ENCODE results near the gene NDC80.

Gene NDC80

DNA sequence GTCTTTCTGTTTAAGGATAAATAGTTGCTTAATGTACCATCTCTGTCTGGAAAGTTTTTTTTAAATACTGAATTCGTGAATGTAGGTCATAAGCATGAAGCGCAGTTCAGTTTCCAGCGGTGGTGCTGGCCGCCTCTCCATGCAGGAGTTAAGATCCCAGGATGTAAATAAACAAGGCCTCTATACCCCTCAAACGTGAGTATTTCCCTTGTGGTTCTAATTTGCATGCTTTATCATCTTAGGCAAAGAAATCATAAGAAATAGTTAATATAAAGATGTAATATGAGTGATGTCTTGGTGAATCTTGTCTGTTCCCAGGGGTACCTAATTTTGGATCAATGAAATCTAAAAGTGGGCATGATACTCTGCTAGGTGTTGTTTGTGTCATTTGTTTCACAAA is 1.5 kb downstream of the NDC80 start:
- no peak for DNase-seq (ENCODE audit: low read depth, low spot score)
- POLR2A ChIA-PET, result no interaction called here
- H3K4me3 ChIP-seq (ENCODE audit: low read depth, low read length), result peak overlapping the region; percentile 67
- TF ChIP-seq, protein P1, sequence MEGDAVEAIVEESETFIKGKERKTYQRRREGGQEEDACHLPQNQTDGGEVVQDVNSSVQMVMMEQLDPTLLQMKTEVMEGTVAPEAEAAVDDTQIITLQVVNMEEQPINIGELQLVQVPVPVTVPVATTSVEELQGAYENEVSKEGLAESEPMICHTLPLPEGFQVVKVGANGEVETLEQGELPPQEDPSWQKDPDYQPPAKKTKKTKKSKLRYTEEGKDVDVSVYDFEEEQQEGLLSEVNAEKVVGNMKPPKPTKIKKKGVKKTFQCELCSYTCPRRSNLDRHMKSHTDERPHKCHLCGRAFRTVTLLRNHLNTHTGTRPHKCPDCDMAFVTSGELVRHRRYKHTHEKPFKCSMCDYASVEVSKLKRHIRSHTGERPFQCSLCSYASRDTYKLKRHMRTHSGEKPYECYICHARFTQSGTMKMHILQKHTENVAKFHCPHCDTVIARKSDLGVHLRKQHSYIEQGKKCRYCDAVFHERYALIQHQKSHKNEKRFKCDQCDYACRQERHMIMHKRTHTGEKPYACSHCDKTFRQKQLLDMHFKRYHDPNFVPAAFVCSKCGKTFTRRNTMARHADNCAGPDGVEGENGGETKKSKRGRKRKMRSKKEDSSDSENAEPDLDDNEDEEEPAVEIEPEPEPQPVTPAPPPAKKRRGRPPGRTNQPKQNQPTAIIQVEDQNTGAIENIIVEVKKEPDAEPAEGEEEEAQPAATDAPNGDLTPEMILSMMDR (IDR thresholded peaks at IDR 0.05; ENCODE audit: insufficient read depth, low read length, missing control alignments), result no peak
- CTCF ChIA-PET, result interaction anchor here (0.9 kb wide), 1 partner anchor 16 kb away, joined by 3 read pairs; no protein-coding TSS in a partner anchor

DNA sequence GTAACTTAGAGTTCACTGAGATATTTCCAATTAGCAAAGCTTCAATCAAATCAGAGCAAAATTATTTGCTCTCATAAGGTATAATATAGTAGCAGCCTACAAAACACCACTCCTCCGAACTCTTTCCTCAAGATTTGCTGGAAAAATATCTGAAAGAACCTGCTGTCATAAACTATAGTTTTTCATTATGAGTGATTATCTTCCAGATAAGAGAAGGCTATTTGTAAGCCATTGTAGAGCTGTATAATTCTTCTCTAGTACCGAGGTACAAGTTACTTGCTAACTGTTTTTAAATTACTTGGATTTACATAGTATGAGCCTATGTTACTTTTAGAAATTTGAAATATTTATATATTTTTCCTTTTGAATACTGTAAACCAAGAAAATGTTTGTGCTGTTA is 2.1 kb downstream of the NDC80 start:
- ChIA-PET POLR2A (no interaction called here), CTCF (interaction anchor here (0.9 kb wide), 1 partner anchor 16 kb away, joined by 3 read pairs; no protein-coding TSS in a partner anchor)
- TF ChIP-seq, protein P1 (IDR thresholded peaks at IDR 0.05; ENCODE audit: insufficient read depth, low read length, missing control alignments), result no peak
- peak overlapping the region; percentile 67 for H3K4me3 ChIP-seq (ENCODE audit: low read depth, low read length)
- no peak for DNase-seq (ENCODE audit: low read depth, low spot score)

DNA sequence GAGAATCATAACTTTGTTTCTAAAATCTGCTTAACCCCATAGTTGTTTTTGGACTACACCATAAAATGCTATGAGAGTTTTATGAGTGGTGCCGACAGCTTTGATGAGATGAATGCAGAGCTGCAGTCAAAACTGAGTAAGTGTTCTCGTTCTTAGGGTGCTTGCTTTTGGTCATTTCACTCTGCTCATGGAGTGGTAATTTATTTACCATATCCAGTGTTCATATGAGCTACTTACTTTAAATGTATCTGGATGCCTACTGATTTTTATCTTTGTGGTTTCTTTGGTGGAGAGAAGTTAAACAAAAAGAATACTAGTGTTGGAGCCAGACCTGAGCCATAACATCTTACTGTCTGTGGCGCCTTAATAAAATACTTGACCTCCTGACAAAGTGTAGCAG is 16.4 kb downstream of the NDC80 start:
- TF ChIP-seq, protein P1 (IDR thresholded peaks at IDR 0.05; ENCODE audit: insufficient read depth, low read length, missing control alignments), result no peak
- DNase-seq (ENCODE audit: low read depth, low spot score), result no peak
- no peak overlapping the region for H3K4me3 ChIP-seq (ENCODE audit: low read depth, low read length)
- ChIA-PET POLR2A (no interaction called here), CTCF (interaction anchor here (0.6 kb wide), 1 partner anchor 1117 kb away, joined by 3 read pairs; no protein-coding TSS in a partner anchor)

DNA sequence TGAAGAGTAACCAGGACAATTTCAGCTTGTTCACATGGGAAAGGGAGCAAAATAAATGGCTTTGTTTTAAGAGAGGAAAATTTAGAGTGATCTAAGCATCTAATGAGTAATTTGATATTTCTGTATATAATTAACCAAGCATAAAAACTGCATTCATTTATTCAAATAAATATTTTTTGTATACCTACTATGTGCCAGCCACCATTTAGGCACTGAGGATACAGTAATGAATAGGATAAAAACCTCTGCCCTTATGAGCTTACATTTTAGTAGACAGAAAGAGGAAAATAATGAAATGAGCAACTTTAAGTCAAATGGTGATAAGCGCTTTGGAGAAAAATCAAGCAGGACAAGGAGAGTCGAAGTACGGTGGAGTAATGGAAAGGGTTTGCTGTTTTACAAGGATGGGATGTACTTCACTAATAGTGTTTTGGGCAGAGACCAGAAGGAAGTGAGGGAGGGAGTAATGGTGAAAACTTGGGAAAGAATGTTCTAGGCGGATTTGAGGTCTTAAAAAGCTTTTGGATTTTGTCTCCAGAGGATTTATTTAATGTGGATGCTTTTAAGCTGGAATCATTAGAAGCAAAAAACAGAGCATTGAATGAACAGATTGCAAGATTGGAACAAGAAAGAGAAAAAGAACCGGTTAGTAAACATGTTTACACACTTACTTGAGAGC is 17.4 kb downstream of the NDC80 start:
- TF ChIP-seq, protein P1 (IDR thresholded peaks at IDR 0.05; ENCODE audit: insufficient read depth, low read length, missing control alignments), result no peak
- ChIA-PET CTCF (interaction anchor here (0.8 to 1.0 kb wide), 3 partner anchors 9 to 16 kb away, joined by 3 read pairs; no protein-coding TSS in a partner anchor), POLR2A (no interaction called here)
- no peak for DNase-seq (ENCODE audit: low read depth, low spot score)
- no peak overlapping the region for H3K4me3 ChIP-seq (ENCODE audit: low read depth, low read length)

DNA sequence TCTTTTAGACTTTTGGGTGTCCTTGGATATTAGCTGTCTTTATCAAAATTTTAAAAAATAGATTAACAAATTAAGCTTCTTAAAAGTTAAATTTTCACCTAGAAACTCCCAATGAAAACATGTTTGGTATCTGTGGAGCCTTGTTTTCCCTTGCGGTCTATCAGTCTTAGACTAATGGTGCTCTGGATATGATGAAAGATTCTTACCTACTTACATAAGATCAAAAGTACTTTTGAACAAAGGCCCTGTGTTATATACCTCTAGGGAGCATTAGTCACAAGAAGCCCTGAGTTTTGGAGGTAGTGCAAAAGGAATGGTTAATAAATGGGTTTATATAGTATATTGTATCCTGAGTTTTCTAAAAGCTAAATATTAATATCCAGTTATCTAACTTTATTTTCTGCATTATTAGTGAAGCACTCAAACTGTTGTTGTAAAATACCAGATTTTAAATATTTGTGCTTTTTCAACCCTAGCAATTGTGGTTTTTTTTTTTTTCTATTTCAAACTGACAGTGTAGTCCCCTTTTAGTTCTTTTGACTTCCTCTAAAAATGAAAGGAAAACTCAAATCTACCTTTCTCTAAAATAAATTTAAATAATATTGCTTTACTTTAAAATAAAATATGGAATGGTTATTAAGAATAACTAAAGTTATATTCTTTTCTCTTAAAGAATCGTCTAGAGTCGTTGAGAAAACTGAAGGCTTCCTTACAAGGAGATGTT is 18.1 kb downstream of the NDC80 start:
- POLR2A ChIA-PET, result no interaction called here
- CTCF ChIA-PET, result interaction anchor here (0.8 to 1.0 kb wide), 3 partner anchors 10 to 17 kb away, joined by 3 read pairs; no protein-coding TSS in a partner anchor
- no peak overlapping the region for H3K4me3 ChIP-seq (ENCODE audit: low read depth, low read length)
- TF ChIP-seq, protein P1 (IDR thresholded peaks at IDR 0.05; ENCODE audit: insufficient read depth, low read length, missing control alignments), result no peak
- no peak for DNase-seq (ENCODE audit: low read depth, low spot score)

DNA sequence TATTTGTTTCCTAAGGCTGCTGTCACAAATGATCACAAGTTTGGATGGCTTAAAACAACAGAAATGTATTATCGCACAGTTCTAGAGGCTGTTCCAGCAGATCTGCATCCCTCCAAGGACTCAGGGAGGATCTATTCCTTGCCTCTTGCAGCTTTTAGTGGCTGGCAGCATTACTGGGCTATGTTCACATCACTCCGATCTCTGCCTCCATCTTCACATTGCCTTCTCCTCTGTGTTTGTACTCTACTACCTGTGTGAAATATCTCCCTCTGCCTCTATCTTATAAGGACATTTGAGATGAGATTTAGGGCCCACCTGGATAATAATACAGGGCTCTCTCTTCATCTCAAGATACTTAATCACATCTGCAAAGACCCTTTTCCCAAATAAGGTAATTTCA is 18.9 kb downstream of the NDC80 start:
- ChIA-PET CTCF (interaction anchor here (1.7 kb wide), 1 partner anchor 15 kb away, joined by 3 read pairs; no protein-coding TSS in a partner anchor), POLR2A (no interaction called here)
- no peak for DNase-seq (ENCODE audit: low read depth, low spot score)
- TF ChIP-seq, protein P1 (IDR thresholded peaks at IDR 0.05; ENCODE audit: insufficient read depth, low read length, missing control alignments), result no peak
- H3K4me3 ChIP-seq (ENCODE audit: low read depth, low read length), result no peak overlapping the region
